Stimulated activated CD4-positive, alpha-beta T cell treated with anti-CD3 and anti-CD28 coated beads, Interleukin-1b, Interleukin-23, amount 100 ng/mL, for 24 hours (primary cell): ENCODE measurements around the gene DDX31.

Source experiments
- DNase-seq, 4 experiments: peaks; one replicate each; pipeline ENCODE4 v3.0.0-alpha.2; 2020; ENCODE audit warnings: low read depth in 4 of 4, low spot score in 1 of 4

Gene DDX31

GRCh38 chr9:132597073-132597775, 72.6 kb downstream of the DDX31 start:
- no peak for DNase-seq

GRCh38 chr9:132596200-132596599, 73.6 kb downstream of the DDX31 start:
- DNase-seq: no peak

- DNase-seq: no peak
These were observed 74.5 kb downstream of the DDX31 start for GRCh38 chr9:132595319-132595718.

DNA sequence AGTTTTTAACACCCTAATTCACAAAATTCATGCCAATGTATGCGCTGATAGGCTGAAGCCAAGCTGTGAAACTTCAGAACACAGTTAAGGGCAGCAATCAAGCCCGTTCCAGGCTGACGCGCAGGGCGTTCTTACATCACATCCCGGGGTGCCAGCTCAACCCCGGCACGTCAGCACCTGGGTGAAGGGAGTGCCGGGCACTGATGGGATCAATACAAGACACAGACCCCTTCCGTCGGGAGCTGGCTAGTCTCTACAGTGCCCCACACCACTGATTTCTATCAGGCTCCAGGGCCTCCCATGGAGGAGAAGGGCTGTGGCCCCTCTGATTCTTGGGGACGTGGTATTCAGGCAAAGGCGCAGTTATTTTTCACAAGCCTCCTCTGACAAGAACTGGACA, 75.4 kb downstream of the DDX31 start:
- no peak for DNase-seq

GRCh38 chr9:132592451-132592850, 77.3 kb downstream of the DDX31 start:
- no peak for DNase-seq

DNA sequence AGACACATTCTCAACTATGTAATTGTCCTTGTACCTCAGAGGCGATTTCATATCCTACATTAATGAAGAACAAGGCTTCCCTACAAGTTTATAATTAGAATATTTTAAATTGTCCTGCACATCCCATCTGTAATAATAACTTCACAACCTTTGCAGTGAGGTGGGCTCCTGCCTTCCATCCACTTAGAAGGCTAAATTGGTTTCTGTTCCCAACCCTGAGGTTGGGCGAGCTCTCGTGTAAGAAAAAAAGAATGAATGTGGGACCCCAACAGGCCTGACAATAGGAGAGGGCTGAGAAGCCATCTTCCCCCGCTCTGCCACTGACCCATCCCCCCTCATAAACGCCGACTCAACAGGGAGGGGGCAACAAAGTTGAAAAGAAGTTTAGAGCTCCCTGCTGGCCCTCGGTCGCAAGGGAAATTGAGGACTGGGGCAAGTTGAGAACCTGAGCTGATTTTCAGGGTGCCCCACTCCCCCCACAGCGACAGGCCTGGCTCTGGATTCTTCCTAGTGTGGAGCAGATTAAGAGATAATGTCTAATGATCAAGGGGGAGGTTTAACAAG, 78.0 kb downstream of the DDX31 start:
- no peak for DNase-seq

DNA sequence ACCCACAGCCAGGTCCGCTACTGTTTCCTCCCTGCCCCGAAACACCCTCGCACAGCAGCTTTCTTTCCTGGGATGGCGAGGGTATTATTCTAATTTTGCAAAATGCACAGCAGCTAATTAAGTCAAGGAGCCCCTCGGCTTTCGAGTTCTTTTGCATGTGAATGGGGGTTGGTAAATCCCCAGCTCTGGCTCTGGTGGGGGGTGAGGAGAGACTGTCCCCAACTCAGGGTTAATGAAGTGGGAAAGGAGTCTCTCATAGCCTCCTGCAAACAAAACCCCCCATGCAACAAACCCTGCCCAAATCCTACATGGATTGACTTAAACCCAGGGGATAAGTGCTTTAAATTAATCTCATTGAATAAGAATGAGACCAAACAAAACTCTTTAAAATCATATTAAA, 78.5 kb downstream of the DDX31 start:
- DNase-seq: no peak

GRCh38 chr9:132590318-132591182, 79.2 kb downstream of the DDX31 start:
- no peak for DNase-seq

GRCh38 chr9:132590037-132590317, 79.8 kb downstream of the DDX31 start:
- DNase-seq: no peak

GRCh38 chr9:132589148-132590036, 80.4 kb downstream of the DDX31 start:
- no peak for DNase-seq

DNA sequence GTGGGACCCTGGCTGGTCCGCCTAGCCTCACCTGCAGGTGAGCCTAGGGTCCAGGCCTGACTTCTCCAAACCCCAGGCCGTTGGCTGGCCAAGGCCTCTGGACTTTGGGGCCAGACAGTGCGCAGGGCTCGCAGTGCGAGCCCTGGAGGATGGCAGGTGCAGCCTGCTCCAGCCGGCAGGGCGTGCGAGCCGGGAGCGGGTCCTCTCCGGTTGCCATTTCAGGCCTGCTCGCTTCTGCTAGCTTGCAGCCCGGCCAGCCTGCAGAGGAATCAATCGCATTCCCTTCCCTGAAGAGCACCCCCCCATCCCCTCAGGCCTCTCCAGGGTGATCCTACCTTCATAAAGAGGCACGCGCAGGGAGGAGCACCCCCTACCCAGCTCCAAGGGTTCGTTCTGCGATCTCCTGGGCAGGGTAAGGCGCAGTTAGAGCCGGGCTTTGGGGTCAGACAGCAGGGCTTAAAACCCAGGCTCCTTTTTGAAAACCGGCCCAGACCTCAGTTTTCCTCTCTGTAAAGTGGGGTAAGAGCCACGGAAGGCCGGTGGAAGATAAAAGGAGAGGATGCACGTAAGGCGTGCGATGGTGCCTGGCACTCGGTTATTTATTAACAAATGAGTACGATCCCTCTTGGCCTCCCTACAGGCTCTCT, 81.2 kb downstream of the DDX31 start:
- DNase-seq: no peak

GRCh38 chr9:132588098-132588497, 81.7 kb downstream of the DDX31 start:
- DNase-seq: no peak

GRCh38 chr9:132587592-132587955, 82.2 kb downstream of the DDX31 start:
- no peak for DNase-seq

DNA sequence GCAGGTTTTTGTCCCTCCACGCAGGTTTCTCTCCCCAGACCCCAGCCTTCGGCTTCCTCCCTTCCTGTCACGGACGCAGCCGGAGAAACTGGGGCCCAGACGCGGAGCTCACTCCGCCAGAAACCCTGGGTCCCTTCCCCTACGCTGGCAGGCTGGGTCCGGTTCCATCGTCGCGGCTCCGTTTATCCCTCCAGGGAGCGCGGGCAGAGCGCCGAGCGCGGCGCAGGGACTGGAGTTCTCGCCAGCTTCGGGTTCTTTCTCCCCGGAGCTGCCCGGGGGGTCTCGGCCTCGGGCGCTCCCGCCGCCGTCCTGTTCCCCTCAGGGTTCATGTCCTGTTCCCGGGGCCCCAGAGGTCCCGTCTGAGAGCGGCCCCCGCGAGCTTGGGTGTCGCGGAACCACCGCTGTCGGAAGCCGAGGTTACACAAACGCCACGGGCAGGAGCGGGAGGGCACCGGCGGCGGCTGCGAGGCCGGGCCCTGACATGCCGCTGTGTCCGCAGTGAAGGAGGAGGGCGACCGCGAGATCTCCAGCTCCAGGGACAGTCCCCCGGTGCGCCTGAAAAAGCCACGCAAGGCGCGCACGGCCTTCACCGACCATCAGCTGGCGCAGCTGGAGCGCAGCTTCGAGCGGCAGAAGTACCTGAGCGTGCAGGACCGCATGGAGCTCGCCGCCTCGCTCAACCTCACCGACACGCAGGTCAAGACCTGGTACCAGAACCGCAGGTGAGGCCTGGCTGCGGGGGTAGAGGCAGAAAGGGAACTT, 82.8 kb downstream of the DDX31 start:
- no peak for DNase-seq

- DNase-seq: no peak
These were observed 83.6 kb downstream of the DDX31 start for GRCh38 chr9:132585954-132586829.

- DNase-seq: no peak
These were observed 84.9 kb downstream of the DDX31 start for GRCh38 chr9:132584601-132585560.

GRCh38 chr9:132583584-132584304, 86.0 kb downstream of the DDX31 start:
- DNase-seq: no peak
